SJCRH30 (cell line): Measurements from ENCODE around the gene EPB41L2. TPM values are rescaled to one million over a fixed set of nuclear protein-coding genes. Genes with fewer than 3 reads are reported as not detected.
A peak's percentile ranks its signal among the peaks of the same experiment; 100 is the strongest.

Experiments used
- DNase-seq, 2 experiments: peaks; one replicate each; pipeline ENCODE4 v3.0.0-alpha.2; 2015 to 2020
- H3K27ac ChIP-seq: fragments of 250-450 bp; sonication (Bioruptor Pico); 2 replicates; pipeline ENCODE4 v1.5.1; 2020; ENCODE audit warnings: mild to moderate bottlenecking, moderate library complexity
- H3K27me3 ChIP-seq: fragments of 250-450 bp; sonication (Bioruptor Pico); 2 replicates; pipeline ENCODE4 v1.5.1; 2020; ENCODE audit warnings: mild to moderate bottlenecking, moderate library complexity
- H3K36me3 ChIP-seq: fragments of 250-450 bp; sonication (Bioruptor Pico); 2 replicates; pipeline ENCODE4 v1.5.1; 2020; ENCODE audit warnings: mild to moderate bottlenecking, moderate library complexity
- H3K4me1 ChIP-seq: fragments of 250-450 bp; sonication (Bioruptor Pico); 2 replicates; pipeline ENCODE4 v1.5.1; 2020; ENCODE audit warnings: mild to moderate bottlenecking, moderate library complexity
- H3K4me3 ChIP-seq: fragments of 250-450 bp; sonication (Bioruptor Pico); 2 replicates; pipeline ENCODE4 v1.5.1; 2020; ENCODE audit warnings: mild to moderate bottlenecking, moderate library complexity
- H3K9me3 ChIP-seq: fragments of 250-450 bp; sonication (Bioruptor Pico); replicated peaks from 2 replicates; pipeline ENCODE4 v1.5.1; 2020; ENCODE audit warnings: mild to moderate bottlenecking, moderate library complexity
- total RNA-seq: library from RNA; depleted of rRNA; stranded (reverse); fragments of >200 nt; shearing (Covaris generic); gene quantifications from 2 replicates; pipeline ENCODE4 v1.2.3, GENCODE V29; 2014

Gene EPB41L2
- total RNA-seq, 1 experiment from 2014 or later: 95.9 TPM

- Histone ChIP-seq H3K4me3 (no peak overlapping the region), H3K36me3 (no peaks in the 10 kb centered on the region), H3K4me1 (peaks cover 13% of the 10 kb centered on the region), H3K27me3 (no peaks in the 10 kb centered on the region), H3K9me3 (no peaks in the 10 kb centered on the region), H3K27ac (no peak overlapping the region)
- no peak for DNase-seq
These were observed 7.0 kb upstream of the EPB41L2 start for GRCh38 chr6:131070061-131070460.

GRCh38 chr6:131068165-131068564, 5.1 kb upstream of the EPB41L2 start:
- no peak overlapping the region for H3K27ac ChIP-seq
- H3K9me3 ChIP-seq: no peaks in the 10 kb centered on the region
- H3K36me3 ChIP-seq: no peaks in the 10 kb centered on the region
- no peak for DNase-seq
- peaks cover 24% of the 10 kb centered on the region for H3K4me1 ChIP-seq
- no peaks in the 10 kb centered on the region for H3K27me3 ChIP-seq
- no peak overlapping the region for H3K4me3 ChIP-seq

GRCh38 chr6:131067521-131067920, 4.5 kb upstream of the EPB41L2 start:
- no peak overlapping the region for H3K27ac ChIP-seq
- H3K4me3 ChIP-seq: no peak overlapping the region
- H3K36me3 ChIP-seq: no peaks in the 10 kb centered on the region
- H3K4me1 ChIP-seq: peaks cover 24% of the 10 kb centered on the region
- H3K9me3 ChIP-seq: no peaks in the 10 kb centered on the region
- DNase-seq: no peak
- no peaks in the 10 kb centered on the region for H3K27me3 ChIP-seq

GRCh38 chr6:131065824-131066171, 2.8 kb upstream of the EPB41L2 start:
- peaks cover 26% of the 10 kb centered on the region for H3K4me1 ChIP-seq
- peak overlapping the region; percentile 69 for H3K27ac ChIP-seq
- no peaks in the 10 kb centered on the region for H3K36me3 ChIP-seq
- H3K4me3 ChIP-seq: no peak overlapping the region
- no peaks in the 10 kb centered on the region for H3K9me3 ChIP-seq
- no peaks in the 10 kb centered on the region for H3K27me3 ChIP-seq
- DNase-seq: peak; percentile 82 to 90

GRCh38 chr6:131065112-131065823, 2.2 kb upstream of the EPB41L2 start:
- peak in 1 of 2 experiments; percentile 32 for DNase-seq
- Histone ChIP-seq H3K27ac (peak overlapping the region; percentile 69), H3K4me3 (no peak overlapping the region), H3K4me1 (peaks cover 28% of the 10 kb centered on the region), H3K9me3 (no peaks in the 10 kb centered on the region), H3K36me3 (no peaks in the 10 kb centered on the region), H3K27me3 (no peaks in the 10 kb centered on the region)

- Histone ChIP-seq H3K27me3 (no peaks in the 10 kb centered on the region), H3K4me1 (peaks cover 32% of the 10 kb centered on the region), H3K4me3 (peak overlapping the region; percentile 97), H3K9me3 (no peaks in the 10 kb centered on the region), H3K36me3 (no peaks in the 10 kb centered on the region), H3K27ac (peak overlapping the region; percentile 69)
- DNase-seq: no peak
These were observed 773 bp upstream of the EPB41L2 start for GRCh38 chr6:131063764-131064272.

GRCh38 chr6:131062241-131063027, 611 bp downstream of the EPB41L2 start:
- peaks cover 32% of the 10 kb centered on the region for H3K4me1 ChIP-seq
- H3K9me3 ChIP-seq: no peaks in the 10 kb centered on the region; the same call in 1 of the 2 replicates
- DNase-seq: peak; percentile 41 to 57
- peak overlapping the region; percentile 97 for H3K4me3 ChIP-seq
- H3K27ac ChIP-seq: peak overlapping the region; percentile 84
- 0 out of 2 replicates have a peak, but pooled peaks cover 2% of the 10 kb centered on the region for H3K36me3 ChIP-seq
- H3K27me3 ChIP-seq: no peaks in the 10 kb centered on the region

- DNase-seq: no peak
These were observed 1.3 kb downstream of the EPB41L2 start for GRCh38 chr6:131061751-131062119.

GRCh38 chr6:131061041-131061750, 1.8 kb downstream of the EPB41L2 start:
- Histone ChIP-seq H3K27me3 (no peaks in the 10 kb centered on the region), H3K27ac (no peak overlapping the region), H3K4me1 (peaks cover 31% of the 10 kb centered on the region), H3K4me3 (peak overlapping the region; percentile 97), H3K9me3 (no peaks in the 10 kb centered on the region; the same call in 1 of the 2 replicates), H3K36me3 (0 out of 2 replicates have a peak, but pooled peaks cover 6% of the 10 kb centered on the region)
- peak in 1 of 2 experiments; percentile 20 for DNase-seq

More at GRCh38 chr6:131061751-131062119, 1.3 kb downstream of the EPB41L2 start:
- H3K9me3 ChIP-seq: no peaks in the 10 kb centered on the region; the same call in 1 of the 2 replicates
- 0 out of 2 replicates have a peak, but pooled peaks cover 6% of the 10 kb centered on the region for H3K36me3 ChIP-seq
- H3K4me1 ChIP-seq: peaks cover 32% of the 10 kb centered on the region
- no peak overlapping the region for H3K27ac ChIP-seq
- peak overlapping the region; percentile 97 for H3K4me3 ChIP-seq
- H3K27me3 ChIP-seq: no peaks in the 10 kb centered on the region

- Histone ChIP-seq H3K27me3 (no peaks in the 10 kb centered on the region), H3K27ac (no peak overlapping the region), H3K4me1 (peaks cover 22% of the 10 kb centered on the region), H3K4me3 (no peak overlapping the region), H3K36me3 (0 out of 2 replicates have a peak, but pooled peaks cover 6% of the 10 kb centered on the region), H3K9me3 (no peaks in the 10 kb centered on the region; the same call in 1 of the 2 replicates)
- no peak for DNase-seq
These were observed 2.7 kb downstream of the EPB41L2 start for GRCh38 chr6:131060311-131060710.

- Histone ChIP-seq H3K36me3 (0 out of 2 replicates have a peak, but pooled peaks cover 6% of the 10 kb centered on the region), H3K27me3 (no peaks in the 10 kb centered on the region), H3K4me1 (peaks cover 13% of the 10 kb centered on the region), H3K9me3 (peaks cover 7% of the 10 kb centered on the region), H3K27ac (no peak overlapping the region), H3K4me3 (no peak overlapping the region)
- no peak for DNase-seq
These were observed 3.6 kb downstream of the EPB41L2 start for GRCh38 chr6:131059486-131059885.

- no peak for DNase-seq
- Histone ChIP-seq H3K27ac (no peak overlapping the region), H3K4me3 (no peak overlapping the region), H3K4me1 (peaks cover 8% of the 10 kb centered on the region), H3K36me3 (peaks cover 6% of the 10 kb centered on the region; the same call in 1 of the 2 replicates), H3K27me3 (no peaks in the 10 kb centered on the region), H3K9me3 (peaks cover 9% of the 10 kb centered on the region)
These were observed 4.8 kb downstream of the EPB41L2 start for GRCh38 chr6:131058236-131058635.

- H3K27ac ChIP-seq: no peak overlapping the region
- H3K4me1 ChIP-seq: no peaks in the 10 kb centered on the region
- H3K4me3 ChIP-seq: no peak overlapping the region
- DNase-seq: peak in 1 of 2 experiments; percentile 19
- peaks cover 10% of the 10 kb centered on the region; the same call in 1 of the 2 replicates for H3K36me3 ChIP-seq
- H3K27me3 ChIP-seq: no peaks in the 10 kb centered on the region
- peaks cover 12% of the 10 kb centered on the region for H3K9me3 ChIP-seq
These were observed 8.4 kb downstream of the EPB41L2 start for GRCh38 chr6:131054392-131055250.
